ENCODE results near the gene CENPN.
A peak's percentile ranks its signal among the peaks of the same experiment; 100 is the strongest.

GRCh38 chr16:81035398-81035974 lies 28.5 kb downstream of the CENPN start, which contains the start of gene ATMIN:
- peak; percentile 74 to 99 (median 90) for TF ChIP-seq CTCF (IDR thresholded peaks at IDR 0.05)
- TF ChIP-seq POLR2AphosphoS5 (IDR thresholded peaks at IDR 0.05): peak in 1 of 3 donors; percentile 21
- TF ChIP-seq POLR2A (IDR thresholded peaks at IDR 0.05): no peak

All from breast epithelium (tissue), 3 donors.